GM21619 (cell line): ENCODE data around the gene OR4D1.

Experiments used
- ATAC-seq: cut with Tn5 transposase; IDR thresholded peaks from one replicate; pipeline ENCODE4 v1.9.1; 2021; ENCODE audit not compliant: unreplicated experiment

The OR4D1 gene

DNA sequence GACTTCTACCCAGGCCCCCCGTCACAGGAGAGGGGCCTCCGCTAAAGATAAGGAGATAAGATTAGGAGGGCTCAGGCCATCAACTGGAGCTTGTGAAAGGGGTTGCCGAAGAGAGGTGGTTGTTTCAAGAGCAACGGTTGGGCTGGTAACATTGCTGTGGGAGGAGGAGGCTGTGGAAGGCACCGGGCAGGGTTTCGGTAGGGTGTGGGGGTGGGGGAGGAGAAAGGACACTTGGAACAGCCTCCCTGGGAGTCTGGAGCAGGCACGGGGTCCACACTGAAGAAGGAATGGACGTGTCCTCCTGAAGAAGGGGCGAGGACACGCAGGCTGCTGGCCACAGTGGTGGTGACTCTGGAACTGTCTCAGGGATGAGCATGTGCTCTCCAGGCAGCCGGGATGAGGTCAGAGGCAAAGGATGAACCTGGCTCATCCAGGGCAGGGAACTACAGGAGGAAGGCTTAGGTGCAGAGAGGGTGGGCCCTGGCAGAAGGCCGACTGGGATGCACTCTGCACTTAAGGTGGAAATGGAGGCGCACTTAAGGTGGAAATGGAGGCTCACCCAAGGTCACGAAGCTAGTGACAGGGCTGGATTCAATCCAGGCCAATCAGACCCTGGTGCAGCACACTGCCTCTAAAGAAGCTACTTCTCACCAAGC, 43.2 kb downstream of the OR4D1 start:
- no peak for ATAC-seq

DNA sequence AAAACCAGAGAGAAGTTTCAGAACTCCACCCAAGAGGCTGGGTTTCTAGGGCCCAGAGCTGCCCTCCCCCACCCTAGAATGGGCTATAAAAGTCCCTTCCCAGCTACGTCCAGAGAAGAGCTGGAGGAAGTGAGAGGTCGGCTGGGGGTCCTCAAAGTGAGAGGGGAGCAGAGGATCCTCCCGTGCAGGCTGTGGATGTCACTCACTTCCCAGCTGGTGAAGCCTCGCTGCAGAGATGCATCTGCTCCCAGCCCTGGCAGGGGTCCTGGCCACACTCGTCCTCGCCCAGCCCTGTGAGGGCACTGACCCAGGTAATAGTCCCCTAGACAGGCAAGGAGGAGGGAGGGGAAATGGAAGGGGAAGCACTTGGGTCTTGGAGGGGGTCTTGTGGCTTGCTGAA, 44.4 kb downstream of the OR4D1 start, which contains the start of gene EPX:
Gene EPX, plus strand, starts transcription at position 115 of the 400 bp plus-strand sequence. Its CDS starts 121 bp downstream, at position 236.
- ATAC-seq, result no peak

DNA sequence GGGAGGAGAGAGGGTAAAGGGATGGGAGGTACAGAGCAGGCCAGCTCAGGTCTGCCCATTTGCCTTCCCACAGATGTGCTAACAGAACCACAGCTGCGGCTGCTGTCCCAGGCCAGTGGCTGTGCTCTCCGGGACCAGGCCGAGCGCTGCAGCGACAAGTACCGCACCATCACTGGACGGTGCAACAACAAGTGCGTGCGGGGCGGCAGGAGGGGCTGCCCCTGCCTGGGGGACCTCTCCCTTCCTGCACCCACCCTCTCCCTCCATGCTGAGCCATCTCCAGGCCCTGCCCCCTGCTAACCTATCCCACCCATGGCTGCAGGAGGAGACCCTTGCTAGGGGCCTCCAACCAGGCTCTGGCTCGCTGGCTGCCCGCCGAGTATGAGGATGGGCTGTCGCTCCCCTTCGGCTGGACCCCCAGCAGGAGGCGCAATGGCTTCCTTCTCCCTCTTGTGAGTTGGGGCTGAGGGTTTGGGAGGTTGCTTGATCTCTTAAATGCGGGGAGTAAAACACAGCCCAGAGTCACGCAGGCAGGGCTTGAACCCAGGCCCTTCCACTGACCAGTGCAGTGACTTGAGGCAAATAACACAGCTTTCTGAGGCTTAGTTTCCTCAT, 45.6 kb downstream of the OR4D1 start:
- ATAC-seq, result no peak

DNA sequence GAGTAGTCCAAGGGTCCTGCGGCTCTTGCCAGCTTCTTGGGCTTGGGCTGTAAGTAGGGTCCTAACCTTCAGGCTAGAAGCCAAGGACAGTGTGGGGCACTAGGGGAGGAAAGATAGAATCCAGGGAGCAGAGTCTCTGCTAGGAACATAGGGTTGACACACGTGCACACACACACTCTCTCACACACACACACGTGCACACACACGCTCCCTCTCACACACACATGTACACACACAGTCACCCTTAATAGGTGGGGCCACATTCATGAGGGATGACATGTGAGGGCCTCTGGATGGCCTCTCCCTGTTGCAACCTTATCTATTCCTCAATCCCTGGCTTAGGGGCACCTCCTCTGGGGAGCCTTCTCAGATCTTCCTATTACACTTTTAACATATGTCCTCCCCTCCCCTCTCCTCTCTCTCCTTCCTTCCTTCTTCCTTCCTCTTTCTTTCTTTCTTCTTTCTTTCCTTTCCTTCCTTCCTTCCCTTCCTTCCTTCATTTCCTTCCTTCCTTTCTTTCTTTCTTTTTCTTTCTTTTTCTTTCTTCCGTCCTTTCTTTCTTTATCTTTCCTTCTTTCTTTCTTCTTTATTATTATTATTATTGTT, 47.4 kb downstream of the OR4D1 start:
- ATAC-seq, result no peak

DNA sequence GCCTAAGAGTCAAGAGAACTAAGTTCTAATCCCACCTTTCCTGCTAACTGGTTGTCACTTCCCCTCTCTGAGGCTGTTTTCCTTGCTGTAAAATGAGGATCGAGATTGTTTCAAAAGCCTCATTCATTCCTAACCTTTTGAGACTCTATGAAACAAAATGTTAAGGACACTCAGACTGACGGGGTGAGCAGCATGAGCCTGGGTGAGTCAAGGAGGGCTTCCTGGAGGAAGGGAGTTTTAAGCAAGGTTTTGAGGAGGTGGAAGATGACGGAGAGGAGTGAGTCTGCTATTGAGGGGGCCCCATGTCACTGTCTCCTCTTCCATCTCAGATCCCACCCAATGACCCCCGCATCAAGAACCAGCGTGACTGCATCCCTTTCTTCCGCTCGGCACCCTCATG, 48.4 kb downstream of the OR4D1 start:
- ATAC-seq, result no peak

DNA sequence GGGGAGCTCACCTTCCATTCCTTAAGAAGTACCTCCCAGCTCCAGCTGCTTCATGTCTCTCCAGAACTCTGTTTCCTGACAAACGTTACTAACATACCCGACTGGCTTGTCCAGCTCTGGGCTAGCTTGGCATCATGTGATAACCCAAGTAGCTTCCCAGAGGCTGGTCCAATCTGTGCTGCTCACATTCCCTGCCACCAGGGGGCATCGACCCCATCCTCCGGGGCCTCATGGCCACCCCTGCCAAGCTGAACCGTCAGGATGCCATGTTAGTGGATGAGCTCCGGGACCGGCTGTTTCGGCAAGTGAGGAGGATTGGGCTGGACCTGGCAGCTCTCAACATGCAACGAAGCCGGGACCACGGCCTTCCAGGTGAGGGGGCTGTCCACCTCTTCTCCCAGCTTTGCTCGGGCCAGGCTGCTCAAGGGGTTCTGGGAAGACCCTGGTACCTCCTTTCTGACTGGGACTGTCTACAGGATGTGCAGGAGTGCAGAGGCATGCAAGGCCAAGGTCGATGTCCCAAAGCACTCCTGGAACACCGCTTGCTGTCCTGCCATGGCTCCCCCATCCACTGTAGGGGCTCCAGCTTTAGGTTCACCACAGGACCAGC, 51.9 kb downstream of the OR4D1 start:
- ATAC-seq, result no peak

DNA sequence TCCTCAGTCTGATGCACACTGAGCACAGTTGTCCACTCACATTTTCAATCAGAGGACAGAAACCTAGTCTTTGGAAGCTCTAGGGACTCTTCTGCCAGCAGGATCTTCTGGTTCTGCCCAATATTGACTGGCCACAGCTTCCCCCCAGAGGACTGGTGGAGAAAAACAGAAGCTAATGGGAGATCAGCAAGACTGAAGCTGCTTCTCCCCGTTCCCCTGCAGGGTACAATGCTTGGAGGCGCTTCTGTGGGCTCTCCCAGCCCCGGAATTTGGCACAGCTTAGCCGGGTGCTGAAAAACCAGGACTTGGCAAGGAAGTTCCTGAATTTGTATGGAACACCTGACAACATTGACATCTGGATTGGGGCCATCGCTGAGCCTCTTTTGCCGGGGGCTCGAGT, 54.7 kb downstream of the OR4D1 start:
- no peak for ATAC-seq

DNA sequence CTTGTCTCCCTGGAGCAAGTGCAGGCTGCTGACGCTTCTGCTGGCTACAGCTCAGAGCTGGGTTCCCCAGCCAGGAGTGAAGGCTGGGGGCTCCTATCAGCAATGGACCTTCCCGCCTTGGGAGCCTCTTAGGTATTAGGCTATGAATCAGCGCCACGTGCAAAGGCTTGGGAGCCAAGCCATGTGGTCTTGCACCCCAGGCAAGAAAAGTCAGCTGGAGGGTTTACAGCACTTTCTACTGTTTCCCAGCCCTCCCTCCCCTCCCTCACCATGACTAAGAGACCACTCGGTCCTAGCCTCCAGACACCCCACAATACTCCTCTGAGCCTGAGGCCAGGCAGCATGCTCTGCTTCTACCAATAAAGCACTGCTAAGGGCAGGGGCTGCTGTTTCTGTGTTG, 56.6 kb downstream of the OR4D1 start:
- no peak for ATAC-seq

DNA sequence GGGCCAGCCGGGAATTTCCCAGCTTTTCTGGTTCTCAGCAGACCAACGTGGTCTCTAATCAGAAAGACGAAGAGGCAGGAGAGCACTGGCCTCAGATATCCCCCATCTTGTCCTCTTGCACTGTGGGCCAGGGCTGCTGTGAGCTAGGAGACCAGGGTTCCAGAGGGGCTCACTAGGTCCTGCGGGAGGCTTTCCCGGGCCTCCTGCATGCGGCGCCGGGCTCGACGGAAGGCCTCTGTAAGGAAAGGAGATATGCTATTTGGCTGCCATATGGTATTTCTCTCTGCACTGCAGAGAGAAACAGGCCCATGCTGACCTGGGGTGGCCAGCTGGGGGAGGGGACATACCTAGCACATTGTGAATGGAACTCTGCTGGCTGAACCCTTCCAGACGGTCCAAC, 57.8 kb downstream of the OR4D1 start:
- no peak for ATAC-seq

DNA sequence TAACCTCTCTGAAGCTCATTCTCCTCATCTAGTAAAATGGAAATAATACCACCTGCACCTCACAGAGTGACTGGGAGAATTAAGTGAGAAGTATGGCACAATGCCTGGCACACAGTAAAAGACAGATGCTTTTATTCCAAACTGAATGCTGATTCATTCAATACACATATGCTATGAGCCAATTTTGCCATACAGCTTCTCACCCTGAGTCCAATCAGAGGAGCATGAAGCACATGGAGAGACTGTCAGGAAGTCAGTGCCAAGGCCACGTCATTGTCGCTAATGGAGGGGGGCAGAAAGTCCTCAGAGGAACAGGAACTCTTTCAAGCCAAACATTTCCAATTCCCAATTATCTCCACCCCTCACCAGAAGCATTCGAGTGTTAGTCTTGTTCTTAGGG, 59.3 kb downstream of the OR4D1 start:
- no peak for ATAC-seq

DNA sequence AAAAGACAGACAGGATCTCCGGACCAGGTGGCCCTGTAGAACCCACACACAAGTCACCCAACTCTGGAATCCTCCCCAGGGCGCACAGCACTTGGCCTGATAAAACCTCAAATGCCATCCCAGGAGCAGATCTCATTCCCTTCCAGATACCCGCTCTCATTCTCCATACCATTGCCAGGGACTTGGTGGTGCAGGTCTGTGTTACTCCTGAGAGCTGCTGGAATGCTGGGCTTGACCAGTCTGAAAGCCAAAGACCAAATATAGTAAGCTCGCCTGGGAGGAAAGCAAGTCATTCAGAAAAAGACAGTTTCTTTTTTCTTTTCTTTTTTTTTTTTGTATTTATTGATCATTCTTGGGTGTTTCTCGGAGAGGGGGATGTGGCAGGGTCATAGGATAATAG, 60.2 kb downstream of the OR4D1 start:
- no peak for ATAC-seq
